ENCODE measurements around the gene AKT3.

AKT3 gene

DNA sequence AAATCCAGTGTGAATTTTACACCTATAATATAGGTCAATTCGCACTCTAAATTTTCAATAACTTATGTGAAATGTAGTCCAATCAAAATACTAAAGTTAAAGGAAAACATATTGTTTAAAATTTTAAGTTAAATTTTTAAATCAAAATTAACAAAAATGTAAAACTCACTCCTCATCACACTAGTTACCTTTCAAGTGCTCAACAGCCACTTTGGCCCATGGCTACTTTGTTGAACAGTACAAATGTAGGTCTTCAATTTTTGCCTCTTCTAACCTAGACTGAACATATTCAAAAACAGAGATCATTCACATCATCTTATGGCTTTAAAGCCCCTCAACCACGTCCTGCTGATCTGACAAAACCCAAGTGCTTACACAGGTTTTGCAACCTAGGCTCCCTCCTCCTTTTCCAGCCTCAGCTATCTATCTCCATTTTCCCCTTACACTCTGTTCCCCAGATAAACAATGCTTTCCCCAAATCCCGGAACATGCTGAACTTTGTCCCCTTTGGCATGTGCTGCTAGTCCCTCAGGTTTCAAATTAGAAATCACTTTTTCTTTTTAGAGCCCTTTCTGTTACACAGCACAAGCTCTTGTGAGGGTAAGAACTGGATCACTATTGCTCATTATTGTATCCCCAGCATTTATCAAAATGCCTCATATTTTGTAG, 110.6 kb downstream of the AKT3 start:
- Histone ChIP-seq H4K20me1 (ENCODE audit: insufficient read depth, low read length, poor library complexity, severe bottlenecking) (no peaks in the 10 kb centered on the region), H3K9me3 (ENCODE audit: insufficient read depth, low read depth, low read length) (no peaks in the 10 kb centered on the region), H3F3A (ENCODE audit: low read depth) (no peaks in the 10 kb centered on the region), H3K9me2 (replicated peaks; ENCODE audit: low read depth, low read length) (no peaks in the 10 kb centered on the region), H3K4me3 (ENCODE audit: low read length, poor library complexity, severe bottlenecking) (no peak overlapping the region), H3K79me2 (ENCODE audit: insufficient read depth, low read length) (no peaks in the 10 kb centered on the region), H3K9ac (ENCODE audit: low read depth, low read length, poor library complexity, severe bottlenecking) (no peak overlapping the region), H3K4me1 (ENCODE audit: insufficient read depth, low read length, poor library complexity, severe bottlenecking) (no peaks in the 10 kb centered on the region), H3K36me3 (ENCODE audit: insufficient read depth, low read length) (no peaks in the 10 kb centered on the region), H2AFZ (ENCODE audit: low read length) (no peak overlapping the region), H3K27me3 (ENCODE audit: insufficient read depth, low read length, poor library complexity, severe bottlenecking) (no peaks in the 10 kb centered on the region), H3K4me2 (ENCODE audit: low read depth, low read length, poor library complexity, severe bottlenecking) (no peak overlapping the region)
- TF ChIP-seq CTCF (conservative IDR thresholded peaks at IDR 0.05; ENCODE audit: low read length) (no peak), EZH2phosphoT487 (IDR thresholded peaks at IDR 0.05; ENCODE audit: borderline replicate concordance) (no peak)

GRCh38 chr1:243738020-243738419, 112.0 kb downstream of the AKT3 start:
- H3K4me2 ChIP-seq (ENCODE audit: low read depth, low read length, poor library complexity, severe bottlenecking), result no peak overlapping the region
- H3K4me3 ChIP-seq (ENCODE audit: low read length, poor library complexity, severe bottlenecking), result no peak overlapping the region
- TF ChIP-seq EZH2phosphoT487 (IDR thresholded peaks at IDR 0.05; ENCODE audit: borderline replicate concordance) (no peak), CTCF (conservative IDR thresholded peaks at IDR 0.05; ENCODE audit: low read length) (no peak)
- no peaks in the 10 kb centered on the region for H3K79me2 ChIP-seq (ENCODE audit: insufficient read depth, low read length)
- H3K4me1 ChIP-seq (ENCODE audit: insufficient read depth, low read length, poor library complexity, severe bottlenecking), result no peaks in the 10 kb centered on the region
- H3K9ac ChIP-seq (ENCODE audit: low read depth, low read length, poor library complexity, severe bottlenecking), result no peak overlapping the region
- H3K9me2 ChIP-seq (replicated peaks; ENCODE audit: low read depth, low read length), result no peaks in the 10 kb centered on the region
- H4K20me1 ChIP-seq (ENCODE audit: insufficient read depth, low read length, poor library complexity, severe bottlenecking), result no peaks in the 10 kb centered on the region
- H2AFZ ChIP-seq (ENCODE audit: low read length), result no peak overlapping the region
- H3F3A ChIP-seq (ENCODE audit: low read depth), result no peaks in the 10 kb centered on the region
- H3K9me3 ChIP-seq (ENCODE audit: insufficient read depth, low read depth, low read length), result no peaks in the 10 kb centered on the region
- no peaks in the 10 kb centered on the region for H3K36me3 ChIP-seq (ENCODE audit: insufficient read depth, low read length)
- H3K27me3 ChIP-seq (ENCODE audit: insufficient read depth, low read length, poor library complexity, severe bottlenecking), result no peaks in the 10 kb centered on the region

DNA sequence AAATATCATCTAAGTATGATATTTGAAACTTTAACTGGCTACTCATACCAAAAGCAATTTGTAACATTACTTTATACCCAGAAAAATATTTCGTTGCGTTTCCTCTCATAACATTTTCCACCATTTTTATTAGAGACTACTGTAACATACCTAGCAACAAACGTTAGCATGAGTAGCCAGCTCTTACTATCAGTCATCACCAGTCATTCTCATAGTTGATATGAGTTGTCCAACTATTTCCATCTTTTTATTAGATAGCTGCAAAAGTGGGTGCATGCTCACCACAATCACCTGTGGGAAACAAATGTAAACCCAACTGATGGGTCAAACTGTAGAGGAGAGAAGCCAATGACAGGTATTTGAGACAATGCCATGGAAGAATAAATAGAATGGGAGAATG, 114.6 kb downstream of the AKT3 start:
- Histone ChIP-seq H3K36me3 (ENCODE audit: insufficient read depth, low read length) (no peaks in the 10 kb centered on the region), H3K4me2 (ENCODE audit: low read depth, low read length, poor library complexity, severe bottlenecking) (no peak overlapping the region), H3F3A (ENCODE audit: low read depth) (no peaks in the 10 kb centered on the region), H4K20me1 (ENCODE audit: insufficient read depth, low read length, poor library complexity, severe bottlenecking) (no peaks in the 10 kb centered on the region), H2AFZ (ENCODE audit: low read length) (no peak overlapping the region), H3K79me2 (ENCODE audit: insufficient read depth, low read length) (no peaks in the 10 kb centered on the region), H3K9me3 (ENCODE audit: insufficient read depth, low read depth, low read length) (no peaks in the 10 kb centered on the region), H3K27me3 (ENCODE audit: insufficient read depth, low read length, poor library complexity, severe bottlenecking) (no peaks in the 10 kb centered on the region), H3K4me1 (ENCODE audit: insufficient read depth, low read length, poor library complexity, severe bottlenecking) (no peaks in the 10 kb centered on the region), H3K9ac (ENCODE audit: low read depth, low read length, poor library complexity, severe bottlenecking) (no peak overlapping the region), H3K9me2 (replicated peaks; ENCODE audit: low read depth, low read length) (no peaks in the 10 kb centered on the region), H3K4me3 (ENCODE audit: low read length, poor library complexity, severe bottlenecking) (no peak overlapping the region)
- no peak for TF ChIP-seq EZH2phosphoT487 (IDR thresholded peaks at IDR 0.05; ENCODE audit: borderline replicate concordance)
- no peak for TF ChIP-seq CTCF (conservative IDR thresholded peaks at IDR 0.05; ENCODE audit: low read length)
